Stimulated activated CD4-positive, alpha-beta T cell treated with anti-CD3 and anti-CD28 coated beads, Interleukin-2, amount 100 ng/mL, for 48 hours (primary cell): Measurements from ENCODE around the gene NFATC2IP.
"Not testable (repeated sequence)": the region's sequence is repeated elsewhere in the genome, so short reads cannot be mapped to it uniquely, and the experiment has no call there.

Experiments
- DNase-seq, 2 donors: peaks; one replicate each; pipeline ENCODE4 v3.0.0-alpha.2; 2020

NFATC2IP gene

GRCh38 chr16:28950648-28951409 lies at the start of gene NFATC2IP:
TSS of gene NFATC2IP (plus strand) at chr16:28950937. CDS start at chr16:28951012, 75 bp downstream.
- DNase-seq: peak; percentile 100

DNA sequence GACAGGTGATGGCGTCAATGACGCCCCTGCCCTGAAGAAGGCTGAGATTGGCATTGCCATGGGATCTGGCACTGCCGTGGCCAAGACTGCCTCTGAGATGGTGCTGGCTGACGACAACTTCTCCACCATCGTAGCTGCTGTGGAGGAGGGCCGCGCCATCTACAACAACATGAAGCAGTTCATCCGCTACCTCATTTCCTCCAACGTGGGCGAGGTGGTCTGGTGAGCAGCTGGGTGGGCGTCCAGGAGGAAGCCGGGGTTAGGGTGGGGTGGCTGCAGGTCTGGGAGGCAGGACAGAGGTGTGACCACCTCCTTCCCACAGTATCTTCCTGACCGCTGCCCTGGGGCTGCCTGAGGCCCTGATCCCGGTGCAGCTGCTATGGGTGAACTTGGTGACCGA lies 48.9 kb upstream of the NFATC2IP start:
- no peak for DNase-seq

DNA sequence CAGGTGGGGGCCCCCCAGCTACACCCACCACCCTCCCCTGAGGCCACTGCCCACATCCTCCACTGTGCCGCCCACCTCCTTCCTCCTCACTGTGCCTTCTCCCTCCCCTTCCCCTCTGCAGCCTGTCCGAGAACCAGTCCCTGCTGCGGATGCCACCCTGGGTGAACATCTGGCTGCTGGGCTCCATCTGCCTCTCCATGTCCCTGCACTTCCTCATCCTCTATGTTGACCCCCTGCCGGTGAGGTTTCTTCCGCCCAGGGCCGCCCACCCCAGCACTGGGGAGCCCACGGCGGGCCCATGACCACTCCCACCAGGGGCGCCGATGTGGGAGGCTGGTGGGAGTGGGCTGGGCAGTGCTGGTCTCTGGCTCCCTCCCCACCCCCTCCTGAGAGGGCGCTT lies 47.8 kb upstream of the NFATC2IP start:
- no peak for DNase-seq

GRCh38 chr16:28903344-28904042 lies 47.2 kb upstream of the NFATC2IP start:
- DNase-seq: no peak

DNA sequence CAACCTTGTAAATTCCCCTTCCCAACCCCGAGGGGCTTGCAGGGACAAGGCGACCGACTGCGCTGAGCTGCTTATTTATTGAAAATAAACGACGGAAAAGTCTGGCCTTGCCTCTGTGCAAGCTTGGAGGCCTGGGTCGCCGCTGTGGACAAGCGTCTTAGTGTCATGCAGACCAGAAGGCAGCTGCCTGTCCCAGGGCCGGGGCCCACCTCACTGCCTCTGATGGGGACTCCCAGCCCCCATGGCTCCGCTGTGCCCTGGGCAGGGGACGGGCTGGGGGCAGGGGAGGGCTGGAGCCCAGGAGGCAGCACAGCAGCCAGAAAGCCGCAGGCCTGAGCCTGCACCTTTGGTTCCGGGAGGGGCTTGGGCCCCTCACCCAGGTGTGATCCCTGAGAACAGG lies 46.4 kb upstream of the NFATC2IP start:
- no peak for DNase-seq

DNA sequence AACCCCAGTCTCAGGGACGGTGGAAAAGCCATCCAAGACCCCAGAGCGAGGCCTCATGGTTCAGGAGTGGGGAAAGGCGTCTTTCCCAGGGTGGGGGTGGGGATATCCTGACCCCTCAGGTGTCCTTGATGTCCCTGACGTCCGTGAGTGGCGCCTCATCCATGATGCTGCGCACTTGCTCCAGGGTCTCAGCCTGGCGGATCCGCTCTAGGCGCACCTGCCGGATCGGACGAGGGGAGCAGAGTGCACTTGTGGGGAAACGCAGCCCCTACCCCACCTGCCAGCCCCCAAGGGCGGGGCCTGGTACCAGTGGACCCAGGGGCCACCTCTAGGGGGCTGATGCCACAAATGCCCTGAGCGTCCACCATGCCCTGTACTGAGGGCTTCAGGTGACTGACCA lies 45.9 kb upstream of the NFATC2IP start:
- DNase-seq: no peak

- no peak for DNase-seq
Measured at GRCh38 chr16:28905229-28905754, 45.4 kb upstream of the NFATC2IP start.

DNA sequence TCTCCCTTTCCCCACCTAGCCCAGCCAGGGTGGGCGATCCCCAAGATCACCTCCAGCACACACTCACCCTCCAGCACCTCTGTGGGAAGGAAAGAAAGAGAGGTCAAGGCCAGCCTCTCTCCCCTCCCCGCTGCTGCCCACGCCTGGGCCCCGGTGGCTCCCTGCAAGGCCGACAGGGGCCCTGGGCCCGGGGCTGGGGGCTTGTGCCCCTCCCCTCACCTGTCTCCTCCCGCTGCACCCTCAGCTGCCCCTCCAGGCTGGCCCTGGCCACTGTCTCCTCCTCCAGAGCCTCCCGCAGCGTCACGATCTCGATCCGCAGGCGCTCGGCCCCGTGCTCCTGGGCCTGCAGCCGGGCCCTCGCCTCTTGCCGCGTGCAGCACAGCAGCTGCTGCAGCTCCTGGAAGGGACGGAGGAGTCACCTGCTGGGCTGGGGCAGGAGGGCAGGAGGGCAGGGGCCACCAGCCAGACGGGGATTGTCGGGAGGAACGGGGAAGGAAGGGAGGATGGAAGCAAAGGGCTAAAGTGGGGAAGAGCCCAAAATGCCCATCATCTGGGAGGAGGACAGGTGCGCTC lies 44.9 kb upstream of the NFATC2IP start:
- DNase-seq: no peak

GRCh38 chr16:28910086-28911031 lies 40.4 kb upstream of the NFATC2IP start:
- no peak for DNase-seq

DNA sequence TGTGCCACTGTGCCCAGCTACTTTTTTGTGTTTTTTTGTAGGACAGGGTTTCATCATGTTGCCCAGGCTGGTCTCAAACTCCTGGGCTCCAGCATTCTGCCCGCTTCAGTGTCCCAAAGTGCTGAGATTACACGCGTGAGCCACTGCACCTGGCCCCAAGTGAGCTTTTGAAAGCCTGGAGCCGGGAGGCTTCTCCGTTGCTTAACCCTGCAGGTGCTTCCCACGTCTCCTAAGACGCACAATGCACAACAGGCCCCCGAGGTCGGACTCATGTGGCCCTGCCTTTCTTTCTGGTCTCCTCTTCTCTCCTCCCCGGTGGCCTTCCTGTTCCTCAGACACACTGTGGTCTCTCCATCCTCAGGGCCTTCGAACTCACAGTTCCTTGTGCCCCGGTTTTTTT lies 38.2 kb upstream of the NFATC2IP start:
- DNase-seq: no peak

DNA sequence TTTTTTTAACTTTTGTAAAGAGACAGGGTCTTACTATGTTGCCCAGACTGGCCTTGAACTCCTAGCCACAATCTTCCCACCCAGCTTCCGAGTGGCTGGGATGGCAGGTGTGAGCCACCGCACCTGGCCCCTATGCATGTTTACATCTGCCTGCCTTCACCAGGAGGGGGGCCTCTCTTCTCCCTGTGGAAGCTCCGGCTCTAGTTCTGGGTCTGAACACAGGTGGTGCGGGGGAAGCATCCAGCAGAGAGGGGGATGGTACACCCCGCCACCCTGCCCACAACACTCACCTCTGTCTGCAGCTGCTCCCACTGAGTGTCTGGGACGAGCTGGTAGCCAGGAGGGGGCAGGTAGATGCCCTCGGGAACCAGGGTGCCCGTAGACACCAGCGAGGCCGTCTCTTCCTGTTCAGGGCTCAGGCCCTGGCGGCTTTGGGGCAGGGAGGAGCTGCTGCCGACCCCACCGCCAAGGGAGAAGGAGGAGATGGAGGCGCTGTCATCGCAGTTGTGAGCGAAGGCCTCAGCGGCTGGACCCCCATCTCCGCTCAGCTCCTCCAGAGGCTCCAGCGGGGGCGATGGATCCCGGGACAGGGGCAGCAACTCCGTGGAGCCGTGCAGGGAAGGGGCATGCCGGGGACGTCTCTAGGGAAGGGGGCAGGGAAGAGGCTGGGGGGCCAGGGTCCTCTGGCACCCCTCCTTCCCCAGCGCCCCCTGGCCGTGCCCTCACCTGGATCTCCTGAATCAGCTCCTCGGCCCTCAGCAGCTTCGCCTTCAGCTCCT lies 36.6 kb upstream of the NFATC2IP start:
- DNase-seq: no peak

DNA sequence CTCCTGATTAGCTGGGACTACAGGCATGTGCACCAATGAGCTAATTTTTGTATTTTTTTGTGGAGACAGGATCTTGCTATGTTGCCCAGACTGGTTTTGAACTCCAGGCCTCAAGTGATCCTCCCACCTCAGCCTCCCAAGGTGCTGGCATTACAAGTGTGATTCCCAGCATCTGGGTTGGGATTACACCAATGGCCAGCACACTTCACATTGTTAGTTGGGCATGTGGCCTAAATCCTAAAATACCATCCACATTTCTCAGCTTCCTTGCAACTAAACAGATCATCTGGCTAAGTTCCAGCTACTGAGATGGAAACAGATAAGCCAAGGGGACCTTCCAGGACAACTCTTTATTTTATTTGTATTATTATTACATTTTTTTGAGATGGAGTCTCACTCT lies 35.6 kb upstream of the NFATC2IP start:
- DNase-seq: no peak

DNA sequence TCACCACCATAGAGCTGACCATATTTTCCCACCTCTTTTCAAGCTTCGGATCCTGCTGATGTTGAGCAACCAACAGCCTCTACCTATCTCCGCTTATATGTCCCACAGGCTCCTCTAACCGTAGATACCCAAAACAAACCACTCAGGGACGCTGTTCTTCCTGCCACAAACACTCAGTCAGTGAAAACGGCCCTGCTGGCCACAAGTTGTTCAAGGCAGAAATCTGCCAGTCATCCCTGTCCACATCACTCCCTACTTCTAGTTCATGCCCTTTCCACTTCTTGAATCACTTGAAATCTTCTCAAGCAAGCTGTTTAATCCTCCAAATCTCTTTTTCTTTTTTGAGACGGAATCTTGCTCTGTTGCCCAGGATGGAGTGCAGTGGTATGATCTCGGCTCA lies 33.6 kb upstream of the NFATC2IP start:
- no peak for DNase-seq

GRCh38 chr16:28918698-28919097 lies 32.0 kb upstream of the NFATC2IP start:
- no peak for DNase-seq

- DNase-seq: no peak
Measured at GRCh38 chr16:28923231-28923587, 27.5 kb upstream of the NFATC2IP start.

- DNase-seq: no peak
Measured at GRCh38 chr16:28923652-28924398, 26.9 kb upstream of the NFATC2IP start.

DNA sequence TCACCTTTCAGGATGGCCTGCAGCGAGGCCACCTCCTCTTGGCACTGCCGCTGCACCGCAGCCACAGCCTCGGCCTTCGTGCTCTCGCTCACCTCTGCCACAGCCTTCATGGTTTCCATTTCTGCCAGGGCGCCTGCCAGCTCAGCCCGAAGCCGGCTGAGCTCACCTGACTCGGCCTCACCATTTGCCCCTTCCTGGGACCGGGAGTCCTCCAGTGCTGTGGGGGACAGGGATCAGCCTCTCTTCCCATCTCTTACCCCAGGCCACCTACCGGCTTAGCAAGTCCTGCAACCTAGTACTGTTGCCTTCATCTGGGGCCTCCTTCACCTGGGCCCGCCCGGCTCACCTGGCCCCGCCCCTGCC lies 26.4 kb upstream of the NFATC2IP start:
- DNase-seq: no peak

DNA sequence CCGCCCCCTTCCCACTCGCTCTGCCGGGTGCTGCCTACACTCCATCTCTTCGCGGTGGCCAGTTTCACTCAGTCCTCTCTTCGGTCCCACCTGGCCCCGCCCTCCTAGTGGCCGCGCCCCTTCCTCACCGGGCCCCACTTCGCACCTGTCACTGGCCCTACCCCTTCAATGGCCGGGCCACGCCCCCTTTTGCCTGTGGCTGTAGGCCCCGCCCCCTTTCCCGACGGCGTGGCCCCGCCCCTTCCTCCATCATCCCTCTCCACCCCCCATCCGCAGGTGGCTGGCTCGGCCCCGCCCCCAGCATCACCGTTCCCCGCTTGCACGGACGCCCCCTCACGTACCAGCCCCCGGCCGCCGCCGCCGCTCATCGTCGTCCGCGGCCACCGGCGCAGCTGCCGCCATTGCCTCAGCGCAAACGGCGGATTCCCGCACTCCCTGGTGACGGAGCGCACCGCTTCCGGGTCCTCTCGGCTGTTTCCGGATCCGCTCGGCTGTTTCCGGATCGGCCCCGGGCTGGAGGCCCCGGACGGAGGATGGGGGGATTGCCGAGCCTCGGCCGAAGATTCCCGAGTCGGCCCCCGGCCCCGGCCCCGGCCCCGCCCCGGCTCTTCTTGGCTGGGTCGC lies 25.9 kb upstream of the NFATC2IP start, which contains the start of gene RABEP2:
TSS of gene RABEP2 (minus strand) at position 477 of the 624 bp plus-strand sequence. CDS start at position 402, 75 bp downstream.
- peak; percentile 99 to 100 for DNase-seq

GRCh38 chr16:28925386-28926228 lies 25.1 kb upstream of the NFATC2IP start:
- peak; percentile 69 to 71 for DNase-seq

GRCh38 chr16:28926284-28926683 lies 24.5 kb upstream of the NFATC2IP start:
- DNase-seq: not testable (repeated sequence)
